T-helper 9 cell (primary cell): ENCODE results near the gene MINDY1.
A peak's percentile ranks its signal among the peaks of the same experiment; 100 is the strongest.

Experiments
- DNase-seq: peaks from one replicate; pipeline ENCODE4 v3.0.0-alpha.2; 2020
- total RNA-seq, 2 donors: gene quantifications; one replicate each; lab custom pipeline; 2026; lab: John Stamatoyannopoulos, UW

Gene MINDY1
- 15.7 to 21.7 reads per million in 2 donors for total RNA-seq

GRCh38 chr1:151006327-151007052 lies at the start of gene MINDY1:
MINDY1 (minus strand) TSS chr1:151006902; CDS start chr1:151002617, 4,285 bp downstream.
- DNase-seq = peak; percentile 14

GRCh38 chr1:151056149-151056548 lies 49.4 kb upstream of the MINDY1 start:
- no peak for DNase-seq

- no peak for DNase-seq
Measured at GRCh38 chr1:151055581-151055980, 48.9 kb upstream of the MINDY1 start.

GRCh38 chr1:151054971-151055547 lies 48.4 kb upstream of the MINDY1 start:
- DNase-seq = no peak

GRCh38 chr1:151051356-151052009 lies 44.8 kb upstream of the MINDY1 start:
- no peak for DNase-seq

GRCh38 chr1:151050051-151050688 lies 43.5 kb upstream of the MINDY1 start:
- DNase-seq = no peak

- DNase-seq = no peak
Measured at GRCh38 chr1:151049458-151049857, 42.8 kb upstream of the MINDY1 start.

- no peak for DNase-seq
Measured at GRCh38 chr1:151048645-151049032, 41.9 kb upstream of the MINDY1 start.

- DNase-seq = peak; percentile 41
Measured at GRCh38 chr1:151047925-151048644, 41.4 kb upstream of the MINDY1 start.

- peak; percentile 49 for DNase-seq
Measured at GRCh38 chr1:151047591-151047924, 40.9 kb upstream of the MINDY1 start, which contains the start of gene C1orf56. C1orf56 (plus strand) TSS chr1:151047751; CDS start chr1:151047848, 97 bp downstream.

- no peak for DNase-seq
Measured at GRCh38 chr1:151043163-151043562, 36.5 kb upstream of the MINDY1 start.

GRCh38 chr1:151039521-151039920 lies 32.8 kb upstream of the MINDY1 start:
- DNase-seq = no peak

GRCh38 chr1:151037032-151037431 lies 30.3 kb upstream of the MINDY1 start:
- no peak for DNase-seq

- DNase-seq = no peak
Measured at GRCh38 chr1:151036356-151036755, 29.7 kb upstream of the MINDY1 start, which contains the start of gene BNIPL. BNIPL (plus strand) TSS chr1:151036586; CDS start chr1:151036726, 140 bp downstream.

GRCh38 chr1:151035167-151035566 lies 28.5 kb upstream of the MINDY1 start:
- no peak for DNase-seq

GRCh38 chr1:151032164-151032563 lies 25.5 kb upstream of the MINDY1 start:
- DNase-seq = no peak

- DNase-seq = no peak
Measured at GRCh38 chr1:151026460-151026859, 19.8 kb upstream of the MINDY1 start.

GRCh38 chr1:151024540-151025146 lies 17.9 kb upstream of the MINDY1 start:
- DNase-seq = peak; percentile 87

- DNase-seq = no peak
Measured at GRCh38 chr1:151013518-151013917, 6.8 kb upstream of the MINDY1 start.

- no peak for DNase-seq
Measured at GRCh38 chr1:151012684-151013471, 6.2 kb upstream of the MINDY1 start.

- no peak for DNase-seq
Measured at GRCh38 chr1:151011154-151011850, 4.6 kb upstream of the MINDY1 start.
